Caco-2 (cell line): ENCODE data around the gene TBC1D25. TPM values are rescaled to one million over a fixed set of nuclear protein-coding genes. Genes with fewer than 3 reads are reported as not detected.
A peak's percentile ranks its signal among the peaks of the same experiment; 100 is the strongest.
"Not testable (repeated sequence)": the region's sequence is repeated elsewhere in the genome, so short reads cannot be mapped to it uniquely, and the experiment has no call there.

ENCODE experiments used
- BruUV-seq: library from RNA; stranded (reverse); fragments of 400-500 nt; replicated peaks from 2 replicates; lab custom pipeline; 2021; lab: Mats Ljungman, UMichigan
- CTCF ChIA-PET: fragments of 300-600 bp; sonication (Branson Sonifier 250); formaldehyde crosslinking; loops from one replicate; lab custom pipeline; 2022; ENCODE audit warnings: antibody characterized with exemption; lab: Charles Lee
- POLR2A ChIA-PET: fragments of 300-600 bp; sonication (Branson Sonifier 250); formaldehyde crosslinking; loops from one replicate; lab custom pipeline; 2022; ENCODE audit warnings: antibody characterized with exemption; lab: Charles Lee
- DNase-seq, 2 experiments: peaks; one replicate each; pipeline versions ENCODE4 v3.0.0 to v3.0.0-alpha.2; 2020 to 2022
- H3K27me3 ChIP-seq: replicated peaks from 2 replicates; pipeline ENCODE4 v1.6.0; 2011; ENCODE audit warnings: low read length; ENCODE audit not compliant: control insufficient read depth, insufficient read depth
- H3K36me3 ChIP-seq: 2 replicates; pipeline ENCODE4 v1.5.1; 2011; ENCODE audit warnings: low read length; ENCODE audit not compliant: control insufficient read depth, insufficient read depth
- H3K4me1 ChIP-seq: fragments of 250-450 bp; sonication (Bioruptor Pico); 2 replicates; pipeline ENCODE4 v1.5.1; 2020; ENCODE audit warnings: mild to moderate bottlenecking
- H3K4me3 ChIP-seq: 2 replicates; pipeline ENCODE4 v1.5.1; 2011; ENCODE audit warnings: low read depth, mild to moderate bottlenecking, control low read depth, low read length
- H3K9me3 ChIP-seq: fragments of 250-450 bp; sonication (Bioruptor Pico); 2 replicates; pipeline ENCODE4 v1.5.1; 2020; ENCODE audit warnings: mild to moderate bottlenecking, moderate library complexity
- H3K27ac Mint-ChIP-seq: one replicate; pipeline ENCODE4 v1.8.0; 2022; ENCODE audit warnings: mixed read lengths; ENCODE audit not compliant: unreplicated experiment
- H3K27me3 Mint-ChIP-seq: one replicate; pipeline ENCODE4 v1.8.0; 2022; ENCODE audit warnings: mixed read lengths; ENCODE audit not compliant: insufficient read depth, unreplicated experiment
- H3K36me3 Mint-ChIP-seq: one replicate; pipeline ENCODE4 v1.8.0; 2022; ENCODE audit warnings: mild to moderate bottlenecking, mixed read lengths; ENCODE audit not compliant: insufficient read depth, unreplicated experiment
- H3K4me1 Mint-ChIP-seq: one replicate; pipeline ENCODE4 v1.8.0; 2022; ENCODE audit warnings: low read depth, mixed read lengths; ENCODE audit not compliant: unreplicated experiment
- H3K4me3 Mint-ChIP-seq: one replicate; pipeline ENCODE4 v1.8.0; 2022; ENCODE audit warnings: mild to moderate bottlenecking, moderate library complexity, mixed read lengths; ENCODE audit not compliant: unreplicated experiment
- H3K9me3 Mint-ChIP-seq: one replicate; pipeline ENCODE4 v1.8.0; 2022; ENCODE audit warnings: mixed read lengths; ENCODE audit not compliant: unreplicated experiment
- CTCF ChIP-seq, 2 experiments: fragments of 200-600 bp in 1 of 2; IDR thresholded peaks; 1 replicate in 1 of 2; 2 replicates in 1 of 2; pipeline versions ENCODE4 v1.5.1 to v1.8.0; 2011 to 2022; ENCODE audit warnings: antibody characterized with exemption in 1 of 2, control low read depth in 1 of 2, inconsistent platforms in 1 of 2, low read depth in 1 of 2, low read length in 1 of 2, mild to moderate bottlenecking in 1 of 2, moderate library complexity in 1 of 2; ENCODE audit not compliant: insufficient read depth in 1 of 2, severe bottlenecking in 1 of 2, unreplicated experiment in 1 of 2
- intact Hi-C: fragments of 100-400 bp; cut with micrococcal nuclease; formaldehyde crosslinking; loops from one replicate; pipeline ENCODE4 v1.10.0; 2022; ENCODE audit not compliant: unreplicated experiment
- total RNA-seq: library from RNA; stranded (reverse); gene quantifications from 2 replicates; pipeline ENCODE4 v1.2.3, GENCODE V29; 2022

The TBC1D25 gene
- total RNA-seq, 1 experiment from 2014 or later: 11.1 TPM

DNA sequence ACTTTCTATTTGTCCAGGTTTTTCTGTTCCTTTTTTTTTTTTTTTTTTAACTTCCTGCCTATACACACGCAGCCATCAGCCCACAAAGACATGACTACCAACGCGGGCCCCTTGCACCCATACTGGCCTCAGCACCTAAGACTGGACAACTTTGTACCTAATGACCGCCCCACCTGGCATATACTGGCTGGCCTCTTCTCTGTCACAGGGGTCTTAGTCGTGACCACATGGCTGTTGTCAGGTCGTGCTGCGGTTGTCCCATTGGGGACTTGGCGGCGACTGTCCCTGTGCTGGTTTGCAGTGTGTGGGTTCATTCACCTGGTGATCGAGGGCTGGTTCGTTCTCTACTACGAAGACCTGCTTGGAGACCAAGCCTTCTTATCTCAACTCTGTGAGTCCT, 15.8 kb upstream of the TBC1D25 start:
- TSS peak; percentile 25 for BruUV-seq
- H3K36me3 Mint-ChIP-seq: peaks cover 31% of the 10 kb centered on the region
- peak overlapping the region; percentile 58 for H3K4me3 Mint-ChIP-seq
- no peak for DNase-seq
- POLR2A ChIA-PET: no interaction called here
- H3K4me3 ChIP-seq: no peak overlapping the region
- no peaks in the 10 kb centered on the region for H3K9me3 ChIP-seq
- TF ChIP-seq CTCF (IDR thresholded peaks at IDR 0.05; ENCODE audit: insufficient read depth in 1 of 2, low read depth in 1 of 2, low read length in 1 of 2, severe bottlenecking in 1 of 2, unreplicated experiment in 1 of 2): no peak
- H3K27me3 Mint-ChIP-seq: no peaks in the 10 kb centered on the region
- peaks cover 8% of the 10 kb centered on the region for H3K4me1 Mint-ChIP-seq
- CTCF ChIA-PET: no interaction called here
- no peaks in the 10 kb centered on the region for H3K27me3 ChIP-seq
- no peak overlapping the region for H3K27ac Mint-ChIP-seq
- intact Hi-C loops: no loop called here
- no peaks in the 10 kb centered on the region for H3K4me1 ChIP-seq
- H3K9me3 Mint-ChIP-seq: no peaks in the 10 kb centered on the region
- H3K36me3 ChIP-seq: peaks cover 1% of the 10 kb centered on the region; the same call in 1 of the 2 replicates

DNA sequence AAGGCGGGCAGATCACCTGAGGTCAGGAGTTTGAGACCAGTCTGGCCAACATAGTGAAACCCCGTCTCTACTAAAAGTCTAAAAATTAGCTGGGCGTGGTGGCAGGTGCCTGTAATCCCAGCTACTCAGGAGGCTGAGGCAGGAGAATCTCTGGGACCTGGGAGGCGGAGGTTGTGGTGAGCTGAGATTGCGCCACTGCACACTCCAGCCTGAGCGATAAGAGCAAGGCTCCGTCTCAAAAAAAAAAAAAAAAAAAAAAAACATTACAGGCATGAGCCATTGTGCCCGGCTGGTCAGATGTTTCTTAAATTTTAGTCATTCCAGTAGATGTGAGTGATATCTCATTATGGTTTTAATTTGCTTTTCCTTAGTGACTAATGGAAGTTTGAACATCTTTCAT, 13.7 kb upstream of the TBC1D25 start:
- H3K27ac Mint-ChIP-seq, CTCF ChIA-PET, H3K36me3 ChIP-seq, H3K4me3 ChIP-seq, H3K4me3 Mint-ChIP-seq, H3K27me3 Mint-ChIP-seq, POLR2A ChIA-PET, H3K4me1 ChIP-seq, BruUV-seq, intact Hi-C loops, DNase-seq, H3K9me3 ChIP-seq, H3K27me3 ChIP-seq, H3K9me3 Mint-ChIP-seq, H3K4me1 Mint-ChIP-seq: not testable (repeated sequence)
- peaks cover 33% of the 10 kb centered on the region for H3K36me3 Mint-ChIP-seq

GRCh38 chrX:48530736-48531135, 8.8 kb upstream of the TBC1D25 start:
- H3K4me1 ChIP-seq: 0 out of 2 replicates have a peak, but pooled peaks cover 5% of the 10 kb centered on the region
- CTCF ChIA-PET: no interaction called here
- H3K36me3 ChIP-seq: peaks cover 1% of the 10 kb centered on the region; the same call in 1 of the 2 replicates
- intact Hi-C loops: no loop called here
- H3K27me3 ChIP-seq: no peaks in the 10 kb centered on the region
- DNase-seq: no peak
- TF ChIP-seq CTCF (IDR thresholded peaks at IDR 0.05; ENCODE audit: insufficient read depth in 1 of 2, low read depth in 1 of 2, low read length in 1 of 2, severe bottlenecking in 1 of 2, unreplicated experiment in 1 of 2): no peak
- Mint-ChIP-seq H3K27me3 (no peaks in the 10 kb centered on the region), H3K36me3 (peaks cover 31% of the 10 kb centered on the region), H3K9me3 (no peaks in the 10 kb centered on the region), H3K4me3 (no peak overlapping the region), H3K4me1 (peaks cover 10% of the 10 kb centered on the region), H3K27ac (no peak overlapping the region)
- POLR2A ChIA-PET: no interaction called here
- no peaks in the 10 kb centered on the region for H3K9me3 ChIP-seq
- no TSS peak for BruUV-seq
- no peak overlapping the region for H3K4me3 ChIP-seq
